ENCODE data around the gene GAD2.
A peak's percentile ranks its signal among the peaks of the same experiment; 100 is the strongest.

Gene GAD2

GRCh38 chr10:26216585-26217395 lies at the start of gene GAD2:
TSS of gene GAD2 (plus strand) at chr10:26216774. CDS start at chr10:26216810, 36 bp downstream.
- CTCF ChIA-PET: interaction anchor here (0.6 to 0.7 kb wide), 3 partner anchors 26 to 459 kb away, joined by 3 to 5 read pairs (median 3); no protein-coding TSS in a partner anchor
- Histone ChIP-seq H3K36me3 (ENCODE audit: control insufficient read depth in 2 of 2, insufficient read depth in 1 of 2, low read length in 2 of 2) (no peaks in the 10 kb centered on the region), H3K9me3 (ENCODE audit: control insufficient read depth, insufficient read depth, low read depth, low read length) (no peaks in the 10 kb centered on the region), H3K4me3 (ENCODE audit: low read depth, low read length) (peak within 1 kb of the TSS; percentile 23), H3K27ac (ENCODE audit: extremely low read depth, low read depth, low read length) (no peak within 1 kb of the TSS), H3K4me1 (ENCODE audit: control insufficient read depth, insufficient read depth, low read length) (peaks cover 6% of the 10 kb centered on the region; the same call in 1 of the 2 replicates)
- POLR2A ChIA-PET: no interaction called here
- TF ChIP-seq ZNF785 (tag by site-specific recombination; IDR thresholded peaks at IDR 0.05): peak; percentile 68; the same call in 1 of the 2 replicates
- TF ChIP-seq, protein P1, sequence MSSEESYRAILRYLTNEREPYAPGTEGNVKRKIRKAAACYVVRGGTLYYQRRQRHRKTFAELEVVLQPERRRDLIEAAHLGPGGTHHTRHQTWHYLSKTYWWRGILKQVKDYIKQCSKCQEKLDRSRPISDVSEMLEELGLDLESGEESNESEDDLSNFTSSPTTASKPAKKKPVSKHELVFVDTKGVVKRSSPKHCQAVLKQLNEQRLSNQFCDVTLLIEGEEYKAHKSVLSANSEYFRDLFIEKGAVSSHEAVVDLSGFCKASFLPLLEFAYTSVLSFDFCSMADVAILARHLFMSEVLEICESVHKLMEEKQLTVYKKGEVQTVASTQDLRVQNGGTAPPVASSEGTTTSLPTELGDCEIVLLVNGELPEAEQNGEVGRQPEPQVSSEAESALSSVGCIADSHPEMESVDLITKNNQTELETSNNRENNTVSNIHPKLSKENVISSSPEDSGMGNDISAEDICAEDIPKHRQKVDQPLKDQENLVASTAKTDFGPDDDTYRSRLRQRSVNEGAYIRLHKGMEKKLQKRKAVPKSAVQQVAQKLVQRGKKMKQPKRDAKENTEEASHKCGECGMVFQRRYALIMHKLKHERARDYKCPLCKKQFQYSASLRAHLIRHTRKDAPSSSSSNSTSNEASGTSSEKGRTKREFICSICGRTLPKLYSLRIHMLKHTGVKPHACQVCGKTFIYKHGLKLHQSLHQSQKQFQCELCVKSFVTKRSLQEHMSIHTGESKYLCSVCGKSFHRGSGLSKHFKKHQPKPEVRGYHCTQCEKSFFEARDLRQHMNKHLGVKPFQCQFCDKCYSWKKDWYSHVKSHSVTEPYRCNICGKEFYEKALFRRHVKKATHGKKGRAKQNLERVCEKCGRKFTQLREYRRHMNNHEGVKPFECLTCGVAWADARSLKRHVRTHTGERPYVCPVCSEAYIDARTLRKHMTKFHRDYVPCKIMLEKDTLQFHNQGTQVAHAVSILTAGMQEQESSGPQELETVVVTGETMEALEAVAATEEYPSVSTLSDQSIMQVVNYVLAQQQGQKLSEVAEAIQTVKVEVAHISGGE (tag by site-specific recombination; conservative IDR thresholded peaks at IDR 0.05; ENCODE audit: low read depth): no peak
- TF ChIP-seq ZNF335 (tag by site-specific recombination; conservative IDR thresholded peaks at IDR 0.05): peak; percentile 81
- 0 out of 2 replicates have a peak, but pooled peaks have one; percentile 13 for TF ChIP-seq PBX3 (CRISPR knock-in tag; IDR thresholded peaks at IDR 0.05)
- no peak for TF ChIP-seq ZNF558 (tag by site-specific recombination; IDR thresholded peaks at IDR 0.05)

DNA sequence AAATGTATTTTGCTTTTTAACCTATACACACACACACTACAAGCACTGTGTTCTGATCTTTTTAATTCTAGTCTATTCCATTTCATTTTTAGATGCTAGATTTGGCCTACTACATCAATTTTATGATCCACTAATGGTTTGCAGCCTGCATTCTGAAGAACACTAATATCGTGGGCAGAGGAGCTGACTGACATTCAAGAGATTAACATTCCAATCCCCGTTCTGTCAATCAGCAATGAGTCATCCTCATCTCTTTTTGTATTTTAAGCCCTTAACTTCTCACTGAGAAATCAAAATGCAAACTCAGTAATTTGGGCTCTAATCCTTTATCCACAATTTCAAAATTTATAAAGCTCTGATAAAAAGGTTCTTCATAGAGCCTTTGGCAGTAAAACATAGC lies 47.1 kb upstream of the GAD2 start:
- H3K27ac ChIP-seq (ENCODE audit: extremely low read depth, low read depth, low read length): no peak overlapping the region
- H3K36me3 ChIP-seq (ENCODE audit: control insufficient read depth in 2 of 2, insufficient read depth in 1 of 2, low read length in 2 of 2): no peaks in the 10 kb centered on the region
- ChIA-PET POLR2A (no interaction called here), CTCF (interaction anchor here (1.3 kb wide), 1 partner anchor 12 kb away, joined by 3 read pairs; no protein-coding TSS in a partner anchor)
- no peak overlapping the region for H3K4me3 ChIP-seq (ENCODE audit: low read depth, low read length)
- no peaks in the 10 kb centered on the region for H3K4me1 ChIP-seq (ENCODE audit: control insufficient read depth, insufficient read depth, low read length)
- no peaks in the 10 kb centered on the region for H3K9me3 ChIP-seq (ENCODE audit: control insufficient read depth, insufficient read depth, low read depth, low read length)
- TF ChIP-seq, protein P2, sequence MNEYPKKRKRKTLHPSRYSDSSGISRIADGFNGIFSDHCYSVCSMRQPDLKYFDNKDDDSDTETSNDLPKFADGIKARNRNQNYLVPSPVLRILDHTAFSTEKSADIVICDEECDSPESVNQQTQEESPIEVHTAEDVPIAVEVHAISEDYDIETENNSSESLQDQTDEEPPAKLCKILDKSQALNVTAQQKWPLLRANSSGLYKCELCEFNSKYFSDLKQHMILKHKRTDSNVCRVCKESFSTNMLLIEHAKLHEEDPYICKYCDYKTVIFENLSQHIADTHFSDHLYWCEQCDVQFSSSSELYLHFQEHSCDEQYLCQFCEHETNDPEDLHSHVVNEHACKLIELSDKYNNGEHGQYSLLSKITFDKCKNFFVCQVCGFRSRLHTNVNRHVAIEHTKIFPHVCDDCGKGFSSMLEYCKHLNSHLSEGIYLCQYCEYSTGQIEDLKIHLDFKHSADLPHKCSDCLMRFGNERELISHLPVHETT (tag by site-specific recombination; IDR thresholded peaks at IDR 0.05): no peak
- TF ChIP-seq ZNF394 (tag by site-specific recombination; IDR thresholded peaks at IDR 0.05; ENCODE audit: borderline replicate concordance) (no peak), ZNF791 (tag by site-specific recombination; IDR thresholded peaks at IDR 0.05) (no peak), GLI4 (tag by site-specific recombination; IDR thresholded peaks at IDR 0.05) (no peak), HOXD13 (CRISPR knock-in tag; IDR thresholded peaks at IDR 0.05; ENCODE audit: borderline replicate concordance) (no peak), ZNF169 (tag by site-specific recombination; IDR thresholded peaks at IDR 0.05) (no peak), SALL2 (tag by site-specific recombination; IDR thresholded peaks at IDR 0.05; ENCODE audit: borderline replicate concordance) (no peak), ZNF548 (tag by site-specific recombination; IDR thresholded peaks at IDR 0.05) (no peak), ZFP37 (tag by site-specific recombination; IDR thresholded peaks at IDR 0.05) (no peak), ZBTB7A (tag by site-specific recombination; IDR thresholded peaks at IDR 0.05; ENCODE audit: low read depth) (no peak), HOXC10 (CRISPR knock-in tag; IDR thresholded peaks at IDR 0.05) (no peak), SP3 (tag by site-specific recombination; IDR thresholded peaks at IDR 0.05) (no peak), ZNF624 (tag by site-specific recombination; IDR thresholded peaks at IDR 0.05) (no peak), PRDM10 (tag by site-specific recombination; IDR thresholded peaks at IDR 0.05) (no peak)
- TF ChIP-seq, protein P3, sequence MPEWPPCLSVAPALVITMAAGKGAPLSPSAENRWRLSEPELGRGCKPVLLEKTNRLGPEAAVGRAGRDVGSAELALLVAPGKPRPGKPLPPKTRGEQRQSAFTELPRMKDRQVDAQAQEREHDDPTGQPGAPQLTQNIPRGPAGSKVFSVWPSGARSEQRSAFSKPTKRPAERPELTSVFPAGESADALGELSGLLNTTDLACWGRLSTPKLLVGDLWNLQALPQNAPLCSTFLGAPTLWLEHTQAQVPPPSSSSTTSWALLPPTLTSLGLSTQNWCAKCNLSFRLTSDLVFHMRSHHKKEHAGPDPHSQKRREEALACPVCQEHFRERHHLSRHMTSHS (tag by site-specific recombination; IDR thresholded peaks at IDR 0.05): no peak
- TF ChIP-seq, protein P4, sequence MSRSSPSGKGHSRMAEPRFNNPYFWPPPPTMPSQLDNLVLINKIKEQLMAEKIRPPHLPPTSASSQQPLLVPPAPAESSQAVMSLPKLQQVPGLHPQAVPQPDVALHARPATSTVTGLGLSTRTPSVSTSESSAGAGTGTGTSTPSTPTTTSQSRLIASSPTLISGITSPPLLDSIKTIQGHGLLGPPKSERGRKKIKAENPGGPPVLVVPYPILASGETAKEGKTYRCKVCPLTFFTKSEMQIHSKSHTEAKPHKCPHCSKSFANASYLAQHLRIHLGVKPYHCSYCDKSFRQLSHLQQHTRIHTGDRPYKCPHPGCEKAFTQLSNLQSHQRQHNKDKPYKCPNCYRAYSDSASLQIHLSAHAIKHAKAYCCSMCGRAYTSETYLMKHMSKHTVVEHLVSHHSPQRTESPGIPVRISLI (tag by site-specific recombination; IDR thresholded peaks at IDR 0.05): no peak

Data from HEK293 (cell line).